K562 (cell line): ENCODE results near the gene CCDC70. TPM values are rescaled to one million over a fixed set of nuclear protein-coding genes. Genes with fewer than 3 reads are reported as not detected.

Experiments used
- ATAC-seq: fragments of 200-7000 bp; cut with Tn5 transposase; 3 replicates; pipeline ENCODE4 v1.9.1; 2020; ENCODE audit warnings: moderate library complexity
- BruUV-seq: library from RNA; stranded (reverse); fragments of 400-500 nt; replicated peaks from 2 replicates; lab custom pipeline; 2021; lab: Mats Ljungman, UMichigan
- CTCF ChIA-PET: fragments of 300-600 bp; formaldehyde crosslinking; extraction: SDS; loops from one replicate; lab custom pipeline; 2021; ENCODE audit warnings: low intra/inter-chr PET ratio; lab: Yijun Ruan, JAX
- POLR2A ChIA-PET: fragments of 300-600, 350-650 bp; sonication (Branson Sonifier 250); formaldehyde crosslinking; extraction: SDS; loops from one replicate; lab custom pipeline; 2021; ENCODE audit warnings: antibody characterized with exemption, inconsistent platforms; lab: Yijun Ruan, JAX
- DNase-seq, 4 experiments: peaks; one replicate each; pipeline versions ENCODE4 v3.0.0 to v3.0.0-alpha.2; 2011 to 2018; ENCODE audit warnings: low spot score in 3 of 4, mixed read lengths in 3 of 4; ENCODE audit errors: extremely low read depth in 1 of 4
- FAIRE-seq: peaks from 2 replicates; lab custom pipeline; 2011; peaks lifted over from hg19 to GRCh38; lab: Jason Lieb, UNC
- H2AFZ ChIP-seq: 2 replicates; pipeline ENCODE4 v1.6.0; 2011; ENCODE audit warnings: low read depth, low read length, control low read depth, inconsistent platforms
- H3K27ac ChIP-seq: fragments of 200-600 bp; 3 replicates; pipeline ENCODE4 v1.8.0; 2011; ENCODE audit warnings: low read depth, mild to moderate bottlenecking, control low read depth, inconsistent platforms, low read length, moderate library complexity, mixed read lengths; ENCODE audit errors: extremely low read depth
- H3K27me3 ChIP-seq, 2 experiments: fragments of 300-600 bp in 1 of 2; 2 replicates in 1 of 2; 3 replicates in 1 of 2; pipeline versions ENCODE4 v1.6.0 to v1.8.0; 2011; ENCODE audit warnings: inconsistent platforms in 2 of 2, low read length in 2 of 2, mild to moderate bottlenecking in 1 of 2, mixed read lengths in 1 of 2, moderate library complexity in 1 of 2; ENCODE audit not compliant: control insufficient read depth in 2 of 2, insufficient read depth in 2 of 2
- H3K36me3 ChIP-seq: fragments of 300-600 bp; 3 replicates; pipeline ENCODE4 v1.8.0; 2011; ENCODE audit warnings: mild to moderate bottlenecking, low read length, inconsistent platforms; ENCODE audit not compliant: control insufficient read depth, insufficient read depth
- H3K4me1 ChIP-seq, 2 experiments: fragments of 200-600 bp in 1 of 2; replicated peaks in 1 of 2; 2 replicates in 1 of 2; 3 replicates in 1 of 2; pipeline versions ENCODE4 v1.5.1 to v1.8.0; 2011; ENCODE audit warnings: inconsistent platforms in 2 of 2, low read length in 2 of 2, mild to moderate bottlenecking in 1 of 2, mixed read lengths in 1 of 2, moderate library complexity in 1 of 2; ENCODE audit not compliant: control insufficient read depth in 2 of 2, insufficient read depth in 2 of 2
- H3K4me2 ChIP-seq: 2 replicates; pipeline ENCODE4 v1.6.1; 2011; ENCODE audit warnings: low read length, control low read depth, inconsistent platforms, mixed read lengths; ENCODE audit not compliant: insufficient read depth
- H3K4me3 ChIP-seq: fragments of 200-600 bp; sonication (generic), shearing (Covaris generic); 2 replicates; pipeline ENCODE4 v1.5.1; 2016; ENCODE audit warnings: control low read depth, inconsistent platforms
- H3K79me2 ChIP-seq: fragments of 200-600 bp; 3 replicates; pipeline ENCODE4 v1.8.0; 2011; ENCODE audit warnings: low read length, inconsistent platforms; ENCODE audit not compliant: control insufficient read depth, insufficient read depth
- H3K9ac ChIP-seq, 2 experiments: 2 replicates each; pipeline versions ENCODE4 v1.6.0 to v1.6.1; 2011; ENCODE audit warnings: low read depth in 2 of 2, low read length in 2 of 2, control low read depth in 1 of 2, inconsistent platforms in 1 of 2, mild to moderate bottlenecking in 1 of 2, mixed read lengths in 1 of 2; ENCODE audit not compliant: insufficient read depth in 1 of 2
- H3K9me1 ChIP-seq: one replicate; pipeline ENCODE4 v1.6.0; 2011; ENCODE audit warnings: inconsistent platforms, mild to moderate bottlenecking, low read length, moderate library complexity; ENCODE audit not compliant: control insufficient read depth, insufficient read depth
- H3K9me3 ChIP-seq: replicated peaks from 2 replicates; pipeline ENCODE4 v1.5.1; 2011; ENCODE audit warnings: low read depth, low read length, inconsistent platforms; ENCODE audit not compliant: control insufficient read depth, insufficient read depth
- H4K20me1 ChIP-seq: replicated peaks from 2 replicates; pipeline ENCODE4 v1.6.1; 2011; ENCODE audit warnings: low read length, inconsistent platforms, mixed read lengths; ENCODE audit not compliant: control insufficient read depth, insufficient read depth
- ELF1 ChIP-seq: fragments of 200-800 bp; sonication (Bioruptor generic); IDR thresholded peaks from 2 replicates; pipeline ENCODE4 v1.6.1; 2016; ENCODE audit warnings: missing genetic modification characterization, missing compliant biosample characterization
- HDAC2 ChIP-seq: fragments of 450-650 bp; IDR thresholded peaks from 2 replicates; pipeline ENCODE4 v1.6.1; 2016; ENCODE audit warnings: mild to moderate bottlenecking
- ID3 ChIP-seq, 2 experiments: fragments of 250-450 bp in 1 of 2; fragments of 450-650 bp in 1 of 2; sonication (Bioruptor Pico) in 1 of 2; IDR thresholded peaks; 2 replicates each; pipeline versions ENCODE4 v1.6.1 to v1.8.0; 2016 to 2021; ENCODE audit warnings: mild to moderate bottlenecking in 2 of 2, moderate library complexity in 2 of 2, missing compliant biosample characterization in 1 of 2, missing genetic modification characterization in 1 of 2
- JUND ChIP-seq, 2 experiments: IDR thresholded peaks; 2 replicates in 1 of 2; 3 replicates in 1 of 2; pipeline ENCODE4 v1.6.1; 2011; ENCODE audit warnings: borderline replicate concordance in 2 of 2, low read depth in 2 of 2, low read length in 2 of 2, improper control_type of control experiment in 1 of 2, missing biosample characterization in 1 of 2, missing genetic modification characterization in 1 of 2, missing genetic modification reagents in 1 of 2
- MEIS2 ChIP-seq: fragments of 450-650 bp; IDR thresholded peaks from 2 replicates; pipeline ENCODE4 v1.6.1; 2014; ENCODE audit warnings: mild to moderate bottlenecking; ENCODE audit not compliant: partially characterized antibody
- NCOR1 ChIP-seq: fragments of 450-650 bp; IDR thresholded peaks from 2 replicates; pipeline ENCODE4 v1.6.1; 2016; ENCODE audit warnings: mild to moderate bottlenecking, moderate library complexity
- NFXL1 ChIP-seq: fragments of 450-650 bp; formaldehyde crosslinking; IDR thresholded peaks from 2 replicates; pipeline ENCODE4 v1.4.0; 2021; ENCODE audit warnings: mild to moderate bottlenecking
- RBM25 ChIP-seq: fragments of 200-400 bp; formaldehyde crosslinking; IDR thresholded peaks from 2 replicates; pipeline ENCODE4 v1.6.1; 2018; ENCODE audit warnings: low read length, low read depth, moderate library complexity; ENCODE audit not compliant: severe bottlenecking
- SFPQ ChIP-seq: fragments of 200-400 bp; formaldehyde crosslinking; IDR thresholded peaks from 2 replicates; pipeline ENCODE4 v1.6.1; 2017; ENCODE audit warnings: mild to moderate bottlenecking, low read depth, low read length, moderate library complexity
- STAT6 ChIP-seq: sonication (generic); formaldehyde crosslinking; IDR thresholded peaks from 2 replicates; pipeline ENCODE4 v1.8.1; 2023; ENCODE audit warnings: mild to moderate bottlenecking, missing genetic modification reagents
- TBP ChIP-seq: optimal IDR thresholded peaks from 2 replicates; pipeline ENCODE3; 2011; ENCODE audit warnings: low read depth, low read length, improper control_type of control experiment
- TEAD1 ChIP-seq, 2 experiments: fragments of 450-650 bp in 1 of 2; sonication (generic) in 1 of 2; formaldehyde crosslinking; IDR thresholded peaks; 2 replicates each; pipeline versions ENCODE4 v1.4.0 to v1.8.0; 2020 to 2022; ENCODE audit warnings: mild to moderate bottlenecking in 2 of 2, missing genetic modification reagents in 1 of 2
- VEZF1 ChIP-seq: fragments of 200-800 bp; sonication (Bioruptor generic); IDR thresholded peaks from 2 replicates; pipeline ENCODE4 v1.6.1; 2017; ENCODE audit warnings: missing genetic modification characterization, missing compliant biosample characterization
- ZNF274 ChIP-seq: IDR thresholded peaks from 2 replicates; pipeline ENCODE4 v1.6.1; 2011; ENCODE audit warnings: low read depth, mild to moderate bottlenecking, low read length, moderate library complexity, borderline replicate concordance
- ZNF431 ChIP-seq: sonication (generic); formaldehyde crosslinking; IDR thresholded peaks from 2 replicates; pipeline ENCODE4 v1.8.0; 2022; ENCODE audit warnings: mild to moderate bottlenecking, missing genetic modification reagents
- ZNF584 ChIP-seq: fragments of 200-800 bp; sonication (Bioruptor generic); IDR thresholded peaks from 2 replicates; pipeline ENCODE4 v1.6.1; 2016; ENCODE audit warnings: low read depth, mild to moderate bottlenecking, missing genetic modification characterization, missing compliant biosample characterization
- WGBS: fragments of 100-300 bp; shearing (Covaris generic); methylation state at CpG from one replicate; pipeline ENCODE4 v1.1.6; 2016; ENCODE audit warnings: low coverage, mixed read lengths; ENCODE audit not compliant: insufficient coverage; ENCODE audit errors: missing lambda C conversion rate; 5-methylcytosine and 5-hydroxymethylcytosine counted together
- in situ Hi-C: fragments of 300-500 bp; cut with MboI; formaldehyde crosslinking; loops from 4 replicates; pipeline ENCODE4 v1.15.0; 2018; ENCODE audit warnings: inconsistent platforms, mixed read lengths
- intact Hi-C: fragments of 100-400 bp; cut with micrococcal nuclease; formaldehyde crosslinking; loops from 2 replicates; pipeline ENCODE4 v1.14.2; 2022
- polyA plus RNA-seq, 8 experiments: library from polyadenylated mRNA; depleted of rRNA in 4 of 8; stranded (reverse) in 5 of 8; unstranded in 3 of 8; fragments of >200 nt; fragmentation: Nextera tagmentation in 2 of 8; fragmentation: Illumina TruSeq in 1 of 8; extraction: Ambion mirVana in 2 of 8; extraction: Trizol in 1 of 8; gene quantifications; 2 replicates each; pipeline versions ENCODE4 v1.2.1 to v1.2.3, GENCODE V29; 2011 to 2014; ENCODE audit warnings: inconsistent platforms in 1 of 8, missing spikeins in 1 of 8
- total RNA-seq, 7 experiments: library from RNA; depleted of rRNA in 6 of 7; stranded (reverse); fragments of >200 nt in 6 of 7; fragmentation: Illumina TruSeq in 2 of 7; extraction: Trizol in 2 of 7; gene quantifications; 2 replicates each; pipeline versions ENCODE4 v1.2.1 to v1.2.3, GENCODE V29; 2011 to 2021; ENCODE audit warnings: low replicate concordance in 1 of 7

Gene CCDC70
- total and polyA plus RNA-seq, 9 of the 15 experiments (the other 6 are each of a cell fraction or from before 2014, with no cell fraction given): not detected

- POLR2A ChIA-PET: no interaction called here
- CTCF ChIA-PET: no interaction called here
- no TSS peak for BruUV-seq
These were observed 42.2 kb upstream of the CCDC70 start for GRCh38 chr13:51819544-51819943.

More at GRCh38 chr13:51819544-51819943, 42.2 kb upstream of the CCDC70 start:
- intact Hi-C loops: no loop called here
- no peak overlapping the region for H2AFZ ChIP-seq
- H3K4me3 ChIP-seq: no peak overlapping the region
- WGBS: 18% methylated on average over 2 of the region's 3 CpGs
- no peak overlapping the region for H3K4me2 ChIP-seq
- H3K36me3 ChIP-seq: no peaks in the 10 kb centered on the region
- peaks cover 3 to 11% of the 10 kb centered on the region in 2 experiments; a peak in 3 of 5 replicates for H3K4me1 ChIP-seq
- no peaks in the 10 kb centered on the region; the same call in 1 of the 2 replicates for H4K20me1 ChIP-seq
- H3K27ac ChIP-seq: no peak overlapping the region
- H3K9ac ChIP-seq: no peak overlapping the region
- ATAC-seq: no peak
- TF ChIP-seq MEIS2: no peak
- no peak for TF ChIP-seq TBP
- TF ChIP-seq JUND (IDR thresholded peaks at IDR 0.05; ENCODE audit: borderline replicate concordance, low read depth, low read length): no peak
- no peak for TF ChIP-seq JUND (tag; IDR thresholded peaks at IDR 0.05; ENCODE audit: borderline replicate concordance, low read depth, low read length)
- no peak for TF ChIP-seq ID3 (CRISPR knock-in tag; IDR thresholded peaks at IDR 0.05)
- TF ChIP-seq ID3 (tag; IDR thresholded peaks at IDR 0.05): no peak
- no peak for TF ChIP-seq TEAD1 (CRISPR knock-in tag; IDR thresholded peaks at IDR 0.05)
- no peak for TF ChIP-seq RBM25
- no peak for TF ChIP-seq ELF1
- TF ChIP-seq ZNF584 (CRISPR knock-in tag): no peak
- no peak for TF ChIP-seq ZNF431
- TF ChIP-seq VEZF1 (CRISPR knock-in tag): no peak
- TF ChIP-seq STAT6 (CRISPR knock-in tag): no peak
- TF ChIP-seq ZNF274: no peak
- TF ChIP-seq HDAC2: no peak
- no peak for TF ChIP-seq NFXL1 (CRISPR knock-in tag)
- TF ChIP-seq NCOR1: no peak
- TF ChIP-seq SFPQ: no peak
- peaks cover 3 to 40% of the 10 kb centered on the region in 2 experiments; a peak in 4 of 5 replicates for H3K27me3 ChIP-seq
- H3K79me2 ChIP-seq: no peaks in the 10 kb centered on the region
- H3K9me1 ChIP-seq: no peaks in the 10 kb centered on the region
- FAIRE-seq: no peak
- DNase-seq: no peak
- in situ Hi-C loops: no loop called here
- H3K9me3 ChIP-seq: no peaks in the 10 kb centered on the region
